H1 (cell line): ENCODE measurements around the gene IL18BP. TPM values are rescaled to one million over a fixed set of nuclear protein-coding genes. Genes with fewer than 3 reads are reported as not detected.

Experiments used
- CTCF ChIA-PET: fragments of 300-600 bp; sonication (Branson Sonifier 250); formaldehyde crosslinking; loops from one replicate; lab custom pipeline; 2021; ENCODE audit not compliant: partially characterized antibody; lab: Charles Lee
- POLR2A ChIA-PET: fragments of 300-600 bp; sonication (Branson Sonifier 250); formaldehyde crosslinking; loops from one replicate; lab custom pipeline; 2021; ENCODE audit warnings: inconsistent platforms; ENCODE audit not compliant: partially characterized antibody; lab: Charles Lee
- DNase-seq, 2 experiments: peaks; one replicate each; pipeline versions ENCODE4 v3.0.0 to v3.0.0-alpha.2; 2010 to 2022; ENCODE audit warnings: low spot score in 2 of 2, low read depth in 1 of 2, mixed read lengths in 1 of 2
- FAIRE-seq: peaks from 2 replicates; lab custom pipeline; 2011; peaks lifted over from hg19 to GRCh38; lab: Jason Lieb, UNC
- H2AFZ ChIP-seq: 2 replicates; pipeline ENCODE4 v1.8.1; 2012; ENCODE audit warnings: low read length, inconsistent platforms
- H2AK5ac ChIP-seq: 2 replicates; pipeline ENCODE4 v1.6.1; 2013; ENCODE audit warnings: low read depth, low read length
- H2BK120ac ChIP-seq: replicated peaks from 2 replicates; pipeline ENCODE3; 2013; ENCODE audit warnings: low read depth, low read length, inconsistent platforms
- H2BK12ac ChIP-seq: 2 replicates; pipeline ENCODE4 v1.6.1; 2013; ENCODE audit warnings: low read depth, low read length
- H2BK15ac ChIP-seq: 2 replicates; pipeline ENCODE4 v1.6.1; 2013; ENCODE audit warnings: low read length
- H2BK20ac ChIP-seq: 2 replicates; pipeline ENCODE4 v1.6.1; 2013; ENCODE audit warnings: low read length
- H2BK5ac ChIP-seq: 2 replicates; pipeline ENCODE4 v1.6.1; 2013; ENCODE audit warnings: low read depth, low read length
- H3K14ac ChIP-seq: 2 replicates; pipeline ENCODE4 v1.6.1; 2013; ENCODE audit warnings: inconsistent platforms; ENCODE audit not compliant: insufficient read length
- H3K18ac ChIP-seq: 2 replicates; pipeline ENCODE4 v1.6.1; 2013; ENCODE audit warnings: low read length; ENCODE audit errors: extremely low read depth
- H3K23ac ChIP-seq: 2 replicates; pipeline ENCODE4 v1.6.1; 2013; ENCODE audit warnings: inconsistent platforms; ENCODE audit not compliant: insufficient read length
- H3K23me2 ChIP-seq: 2 replicates; pipeline ENCODE4 v1.6.1; 2013; ENCODE audit warnings: low read depth, low read length
- H3K27ac ChIP-seq: 2 replicates; pipeline ENCODE4 v1.6.1; 2011; ENCODE audit warnings: low read depth, low read length, inconsistent platforms
- H3K27me3 ChIP-seq, 4 experiments: replicated peaks in 1 of 4; 1 replicate in 1 of 4; 2 replicates in 3 of 4; pipeline versions ENCODE4 v1.6.1 to v1.8.1; 2011 to 2013; ENCODE audit warnings: low read length in 3 of 4, mild to moderate bottlenecking in 3 of 4, inconsistent platforms in 2 of 4, mixed read lengths in 2 of 4, moderate library complexity in 1 of 4; ENCODE audit not compliant: control insufficient read depth in 3 of 4, insufficient read depth in 3 of 4; ENCODE audit errors: extremely low read depth in 1 of 4
- H3K36me3 ChIP-seq, 4 experiments: 2 replicates each; pipeline versions ENCODE4 v1.6.1 to v1.8.1; 2011 to 2013; ENCODE audit warnings: mild to moderate bottlenecking in 4 of 4, low read length in 3 of 4, moderate library complexity in 2 of 4, control low read depth in 1 of 4, inconsistent platforms in 1 of 4; ENCODE audit not compliant: insufficient read depth in 4 of 4, control insufficient read depth in 2 of 4
- H3K4ac ChIP-seq: replicated peaks from 2 replicates; pipeline ENCODE3; 2013; ENCODE audit warnings: low read length, low read depth, mixed read lengths, inconsistent platforms; ENCODE audit not compliant: insufficient read length
- H3K4me1 ChIP-seq, 4 experiments: replicated peaks in 1 of 4; 1 replicate in 1 of 4; 2 replicates in 3 of 4; pipeline versions ENCODE4 v1.6.1 to v1.8.1; 2011 to 2013; ENCODE audit warnings: low read length in 3 of 4, inconsistent platforms in 2 of 4, mixed read lengths in 1 of 4; ENCODE audit not compliant: insufficient read depth in 4 of 4, control insufficient read depth in 3 of 4
- H3K4me2 ChIP-seq, 2 experiments: 2 replicates each; pipeline versions ENCODE4 v1.6.1 to v1.8.1; 2011 to 2013; ENCODE audit warnings: low read depth in 2 of 2, low read length in 2 of 2, control low read depth in 1 of 2, inconsistent platforms in 1 of 2, mild to moderate bottlenecking in 1 of 2; ENCODE audit not compliant: insufficient read depth in 1 of 2
- H3K4me3 ChIP-seq, 4 experiments: fragments of 200-600, 300-600 bp in 1 of 4; sonication (generic), shearing (Covaris generic), sonication (Bioruptor Twin) in 1 of 4; 2 replicates each; pipeline versions ENCODE4 v1.5.1 to v1.8.1; 2011 to 2016; ENCODE audit warnings: low read length in 4 of 4, low read depth in 3 of 4, control low read depth in 2 of 4, inconsistent platforms in 2 of 4, mild to moderate bottlenecking in 2 of 4, mixed read lengths in 1 of 4, moderate library complexity in 1 of 4; ENCODE audit not compliant: insufficient read depth in 2 of 4; ENCODE audit errors: extremely low read depth in 1 of 4
- H3K56ac ChIP-seq: replicated peaks from 2 replicates; pipeline ENCODE3; 2013; ENCODE audit warnings: low read depth, mild to moderate bottlenecking, mixed read lengths, low read length, inconsistent platforms; ENCODE audit not compliant: insufficient read length
- H3K79me1 ChIP-seq: 2 replicates; pipeline ENCODE4 v1.6.1; 2013; ENCODE audit warnings: low read depth, low read length, control low read depth
- H3K79me2 ChIP-seq, 2 experiments: 2 replicates each; pipeline versions ENCODE4 v1.6.1 to v1.8.1; 2012 to 2013; ENCODE audit warnings: low read length in 2 of 2, mild to moderate bottlenecking in 2 of 2, inconsistent platforms in 1 of 2; ENCODE audit not compliant: insufficient read depth in 2 of 2, control insufficient read depth in 1 of 2
- H3K9ac ChIP-seq, 4 experiments: replicated peaks in 1 of 4; 1 replicate in 1 of 4; 2 replicates in 3 of 4; pipeline versions ENCODE4 v1.6.1 to v1.8.1; 2011 to 2013; ENCODE audit warnings: low read depth in 3 of 4, low read length in 3 of 4, control low read depth in 2 of 4, mild to moderate bottlenecking in 2 of 4, moderate library complexity in 2 of 4, inconsistent platforms in 1 of 4; ENCODE audit errors: extremely low read depth in 1 of 4
- H3K9me3 ChIP-seq, 2 experiments: 2 replicates each; pipeline versions ENCODE4 v1.6.1 to v1.8.1; 2012 to 2013; ENCODE audit warnings: mild to moderate bottlenecking in 2 of 2, moderate library complexity in 2 of 2, control low read depth in 1 of 2, inconsistent platforms in 1 of 2, low read depth in 1 of 2, low read length in 1 of 2, mixed read lengths in 1 of 2; ENCODE audit not compliant: insufficient read depth in 2 of 2
- H4K20me1 ChIP-seq, 2 experiments: replicated peaks in 1 of 2; 2 replicates each; pipeline versions ENCODE3 to v1.8.1; 2011 to 2013; ENCODE audit warnings: inconsistent platforms in 2 of 2, low read length in 2 of 2, mild to moderate bottlenecking in 1 of 2; ENCODE audit not compliant: insufficient read depth in 2 of 2, control insufficient read depth in 1 of 2
- H4K5ac ChIP-seq: 2 replicates; pipeline ENCODE4 v1.6.1; 2013; ENCODE audit warnings: low read length, low read depth, mixed read lengths, inconsistent platforms; ENCODE audit not compliant: insufficient read length
- H4K8ac ChIP-seq: 2 replicates; pipeline ENCODE4 v1.8.0; 2013; ENCODE audit warnings: mild to moderate bottlenecking, moderate library complexity, low read length, inconsistent platforms; ENCODE audit not compliant: insufficient read depth; ENCODE audit errors: extremely low read depth
- H4K91ac ChIP-seq: replicated peaks from 2 replicates; pipeline ENCODE3; 2013; ENCODE audit warnings: low read length, mixed read lengths, inconsistent platforms; ENCODE audit not compliant: insufficient read length
- BACH1 ChIP-seq: IDR thresholded peaks from 2 replicates; pipeline ENCODE4 v1.6.1; 2012; ENCODE audit warnings: low read length, improper control_type of control experiment
- CBX5 ChIP-seq: fragments of 300-800, 300-1000 bp; sonication (generic); IDR thresholded peaks from 2 replicates; pipeline ENCODE4 v1.7.1; 2016; ENCODE audit warnings: antibody characterized with exemption, low read length, low read depth
- CEBPB ChIP-seq: IDR thresholded peaks from 2 replicates; pipeline ENCODE4 v1.6.1; 2012; ENCODE audit warnings: low read depth, low read length
- MAFK ChIP-seq: IDR thresholded peaks from 2 replicates; pipeline ENCODE4 v1.6.1; 2012; ENCODE audit warnings: low read depth, mild to moderate bottlenecking, improper control_type of control experiment, low read length
- NANOG ChIP-seq: IDR thresholded peaks from 2 replicates; pipeline ENCODE4 v1.6.1; 2011; ENCODE audit warnings: low read length, low read depth, mild to moderate bottlenecking, inconsistent platforms; ENCODE audit not compliant: insufficient read depth, poor library complexity, severe bottlenecking
- POLR2AphosphoS5 ChIP-seq: IDR thresholded peaks from 2 replicates; pipeline ENCODE4 v1.6.1; 2011; ENCODE audit warnings: low read depth, low read length
- SAP30 ChIP-seq: fragments of 300-600 bp; sonication (generic); IDR thresholded peaks from 2 replicates; pipeline ENCODE4 v1.7.1; 2012; ENCODE audit warnings: low read length, moderate library complexity, mild to moderate bottlenecking, inconsistent platforms; ENCODE audit not compliant: insufficient read depth, insufficient replicate concordance
- SP4 ChIP-seq: IDR thresholded peaks from 2 replicates; pipeline ENCODE4 v1.6.1; 2012; ENCODE audit warnings: low read length, inconsistent platforms
- WGBS, 2 experiments: shearing (Covaris generic) in 1 of 2; methylation state at CpG; one replicate each; pipeline versions ENCODE4 v1.1.6 to v1.1.7; 2013 to 2015; ENCODE audit warnings: low lambda C conversion rate in 2 of 2, mixed read lengths in 2 of 2, inconsistent platforms in 1 of 2, low coverage in 1 of 2, missing lambda C conversion rate in 1 of 2; ENCODE audit not compliant: insufficient replicate concordance in 2 of 2, insufficient coverage in 1 of 2, insufficient read length in 1 of 2; ENCODE audit errors: extremely low coverage in 1 of 2, missing lambda C conversion rate in 1 of 2; 5-methylcytosine and 5-hydroxymethylcytosine counted together
- polyA plus RNA-seq, 7 experiments: library from polyadenylated mRNA; depleted of rRNA in 3 of 7; stranded (reverse) in 5 of 7; unstranded in 2 of 7; fragments of >200 nt in 5 of 7; fragments of 200-250 nt in 2 of 7; gene quantifications; 1 replicate in 5 of 7; 2 replicates in 1 of 7; 4 replicates in 1 of 7; pipeline versions ENCODE4 v1.2.1 to v1.2.3, GENCODE V29; 2011 to 2013; ENCODE audit warnings: missing spikeins in 2 of 7, mixed read lengths in 2 of 7
- total RNA-seq: library from RNA; stranded (reverse); fragmentation: NEBNext Ultra II Directional; extraction: Animal tissue kit (Norgen Biotek cat#: 25700); gene quantifications from 2 replicates; pipeline ENCODE4 v1.2.1, GENCODE V29; 2021
- TF ChIP-seq, protein P1 (sequence below): IDR thresholded peaks from 2 replicates; pipeline ENCODE4 v1.6.1; 2011; ENCODE audit warnings: low read depth, mild to moderate bottlenecking, low read length; ENCODE audit not compliant: insufficient read depth

IL18BP gene
- total and polyA plus RNA-seq, 2 of the 8 experiments (the other 6 are each of a cell fraction or from before 2014, with no cell fraction given): 9.8 to 17.0 TPM

DNA sequence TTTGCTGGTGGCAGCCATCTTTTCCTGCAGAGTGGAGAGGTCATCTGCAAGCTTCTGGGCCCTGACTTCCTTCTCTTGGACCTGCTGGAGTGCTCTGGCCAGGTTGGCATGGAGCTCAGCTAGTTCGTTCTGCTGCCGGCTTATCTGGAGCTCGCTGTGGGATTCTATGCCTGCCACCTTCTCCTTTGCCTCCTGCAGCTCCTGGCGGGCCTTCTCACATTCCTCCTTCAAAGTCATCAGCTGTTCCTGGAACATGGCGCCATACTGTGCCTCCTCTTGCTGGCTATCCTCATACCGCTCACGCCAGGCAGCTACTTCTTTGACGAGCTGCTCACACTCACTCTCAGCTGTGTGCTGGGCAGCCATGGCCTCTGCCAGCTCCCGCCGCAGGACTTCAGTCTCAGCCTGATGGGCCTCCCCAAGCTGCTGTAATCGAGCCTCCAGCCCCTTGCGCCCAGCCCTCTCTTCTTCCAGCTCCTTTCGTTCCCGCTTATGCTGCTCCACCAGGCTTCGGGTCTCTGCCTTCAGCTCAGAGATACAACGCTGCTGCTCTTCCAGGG is 16.1 kb downstream of the IL18BP start:
- H3K4ac ChIP-seq: no peak overlapping the region
- H3K4me3 ChIP-seq: no peak overlapping the region
- H2BK5ac ChIP-seq: no peak overlapping the region
- H3K9ac ChIP-seq: no peak overlapping the region
- H3K4me1 ChIP-seq: no peaks in the 10 kb centered on the region
- H3K79me1 ChIP-seq: no peaks in the 10 kb centered on the region; the same call in 1 of the 2 replicates
- no peak overlapping the region for H2BK12ac ChIP-seq
- no peak overlapping the region for H2AFZ ChIP-seq
- H4K91ac ChIP-seq: no peak overlapping the region
- H2BK20ac ChIP-seq: no peak overlapping the region
- H3K36me3 ChIP-seq: peaks cover 59 to 87% (median 79%) of the 10 kb centered on the region in 4 experiments
- no peak overlapping the region for H2BK15ac ChIP-seq
- no peaks in the 10 kb centered on the region for H3K9me3 ChIP-seq
- FAIRE-seq: no peak
- no peaks in the 10 kb centered on the region for H3K79me2 ChIP-seq
- 94% methylated on average over 15 of the region's 16 CpGs; no CpG with 5 or more reads in 1 of the 2 experiments for WGBS, 2 experiments
- H3K27me3 ChIP-seq: no peaks in the 10 kb centered on the region
- no peaks in the 10 kb centered on the region for H3K23me2 ChIP-seq
- H2AK5ac ChIP-seq: no peak overlapping the region
- ChIA-PET CTCF (interaction anchor here (0.6 to 25.0 kb wide), 20 partner anchors 9 to 222 kb away, joined by 3 to 423 read pairs (median 4); partner anchors contain the start of genes IL18BP and LAMTOR1), POLR2A (interaction anchor here (0.9 to 3.3 kb wide), 7 partner anchors 9 to 79 kb away, joined by 3 to 11 read pairs (median 3); partner anchors contain the start of gene IL18BP)
- no peak overlapping the region for H3K14ac ChIP-seq
- H3K27ac ChIP-seq: no peak overlapping the region
- H4K5ac ChIP-seq: no peak overlapping the region
- H3K18ac ChIP-seq: no peak overlapping the region
- DNase-seq: no peak
- H4K8ac ChIP-seq: no peak overlapping the region
- no peak overlapping the region for H3K4me2 ChIP-seq
- H2BK120ac ChIP-seq: no peak overlapping the region
- H4K20me1 ChIP-seq: peaks cover 19 to 39% of the 10 kb centered on the region in 2 experiments
- no peak overlapping the region for H3K56ac ChIP-seq
- no peak overlapping the region for H3K23ac ChIP-seq
- TF ChIP-seq NANOG: no peak
- TF ChIP-seq CBX5: no peak
- no peak for TF ChIP-seq MAFK
- TF ChIP-seq POLR2AphosphoS5: no peak; the same call in 1 of the 2 replicates
- no peak for TF ChIP-seq SAP30
- TF ChIP-seq SP4: no peak
- TF ChIP-seq, protein P1, sequence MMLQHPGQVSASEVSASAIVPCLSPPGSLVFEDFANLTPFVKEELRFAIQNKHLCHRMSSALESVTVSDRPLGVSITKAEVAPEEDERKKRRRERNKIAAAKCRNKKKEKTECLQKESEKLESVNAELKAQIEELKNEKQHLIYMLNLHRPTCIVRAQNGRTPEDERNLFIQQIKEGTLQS: no peak
- no peak for TF ChIP-seq BACH1
- TF ChIP-seq CEBPB: no peak
